IPS-18a (cell line): Measurements from ENCODE around the gene SLC35F4.

ENCODE experiments used
- H3K27ac ChIP-seq: one replicate; pipeline ENCODE4 v1.5.1; 2013; ENCODE audit warnings: low read length
- H3K27me3 ChIP-seq: one replicate; pipeline ENCODE4 v1.6.1; 2013; ENCODE audit warnings: mild to moderate bottlenecking, low read length; ENCODE audit not compliant: control insufficient read depth, insufficient read depth
- H3K36me3 ChIP-seq: one replicate; pipeline ENCODE4 v1.6.1; 2013; ENCODE audit warnings: low read depth, low read length; ENCODE audit not compliant: control insufficient read depth
- H3K4me1 ChIP-seq: one replicate; pipeline ENCODE4 v1.6.1; 2013; ENCODE audit warnings: low read depth, low read length; ENCODE audit not compliant: control insufficient read depth
- H3K4me3 ChIP-seq: one replicate; pipeline ENCODE4 v1.5.1; 2013; ENCODE audit warnings: low read length
- H3K9ac ChIP-seq: one replicate; pipeline ENCODE4 v1.6.1; 2013; ENCODE audit warnings: mild to moderate bottlenecking, low read length, moderate library complexity
- H3K9me3 ChIP-seq: one replicate; pipeline ENCODE4 v1.6.1; 2013; ENCODE audit warnings: low read depth, low read length; ENCODE audit not compliant: control insufficient read depth

The SLC35F4 gene

GRCh38 chr14:57865403-57866198 lies at the start of gene SLC35F4:
SLC35F4 (minus strand) TSS chr14:57866092.
- Histone ChIP-seq H3K27ac (no peak within 1 kb of the TSS), H3K9me3 (no peaks in the 10 kb centered on the region), H3K36me3 (no peaks in the 10 kb centered on the region), H3K27me3 (peaks cover 41% of the 10 kb centered on the region), H3K9ac (no peak within 1 kb of the TSS), H3K4me3 (peak within 1 kb of the TSS; percentile 61), H3K4me1 (peaks cover 3% of the 10 kb centered on the region)

- no peak overlapping the region for H3K9ac ChIP-seq
- no peak overlapping the region for H3K27ac ChIP-seq
- no peaks in the 10 kb centered on the region for H3K9me3 ChIP-seq
- no peaks in the 10 kb centered on the region for H3K27me3 ChIP-seq
- no peak overlapping the region for H3K4me3 ChIP-seq
- no peaks in the 10 kb centered on the region for H3K36me3 ChIP-seq
- no peaks in the 10 kb centered on the region for H3K4me1 ChIP-seq
These were observed 43.7 kb upstream of the SLC35F4 start for GRCh38 chr14:57909626-57910025.

GRCh38 chr14:57903954-57904353 lies 38.1 kb upstream of the SLC35F4 start:
- Histone ChIP-seq H3K27me3 (no peaks in the 10 kb centered on the region), H3K4me3 (no peak overlapping the region), H3K4me1 (no peaks in the 10 kb centered on the region), H3K27ac (no peak overlapping the region), H3K36me3 (no peaks in the 10 kb centered on the region), H3K9ac (no peak overlapping the region), H3K9me3 (no peaks in the 10 kb centered on the region)

GRCh38 chr14:57898837-57899572 lies 33.1 kb upstream of the SLC35F4 start:
- Histone ChIP-seq H3K9ac (no peak overlapping the region), H3K9me3 (no peaks in the 10 kb centered on the region), H3K4me3 (no peak overlapping the region), H3K27ac (no peak overlapping the region), H3K27me3 (no peaks in the 10 kb centered on the region), H3K36me3 (no peaks in the 10 kb centered on the region), H3K4me1 (no peaks in the 10 kb centered on the region)

GRCh38 chr14:57897144-57897748 lies 31.4 kb upstream of the SLC35F4 start:
- Histone ChIP-seq H3K9me3 (no peaks in the 10 kb centered on the region), H3K4me3 (no peak overlapping the region), H3K36me3 (no peaks in the 10 kb centered on the region), H3K4me1 (no peaks in the 10 kb centered on the region), H3K27me3 (no peaks in the 10 kb centered on the region), H3K9ac (no peak overlapping the region), H3K27ac (no peak overlapping the region)

GRCh38 chr14:57889245-57889644 lies 23.4 kb upstream of the SLC35F4 start:
- Histone ChIP-seq H3K27ac (no peak overlapping the region), H3K36me3 (no peaks in the 10 kb centered on the region), H3K9ac (no peak overlapping the region), H3K9me3 (no peaks in the 10 kb centered on the region), H3K4me1 (no peaks in the 10 kb centered on the region), H3K4me3 (no peak overlapping the region), H3K27me3 (no peaks in the 10 kb centered on the region)

- no peaks in the 10 kb centered on the region for H3K27me3 ChIP-seq
- H3K9me3 ChIP-seq: no peaks in the 10 kb centered on the region
- H3K36me3 ChIP-seq: no peaks in the 10 kb centered on the region
- H3K9ac ChIP-seq: no peak overlapping the region
- peaks cover 6% of the 10 kb centered on the region for H3K4me1 ChIP-seq
- H3K27ac ChIP-seq: no peak overlapping the region
- H3K4me3 ChIP-seq: no peak overlapping the region
These were observed 18.3 kb upstream of the SLC35F4 start for GRCh38 chr14:57884175-57884574.

- Histone ChIP-seq H3K4me1 (peaks cover 6% of the 10 kb centered on the region), H3K36me3 (no peaks in the 10 kb centered on the region), H3K9me3 (no peaks in the 10 kb centered on the region), H3K9ac (no peak overlapping the region), H3K27me3 (no peaks in the 10 kb centered on the region), H3K27ac (no peak overlapping the region), H3K4me3 (no peak overlapping the region)
These were observed 17.2 kb upstream of the SLC35F4 start for GRCh38 chr14:57883061-57883460.

- H3K27ac ChIP-seq: no peak overlapping the region
- no peaks in the 10 kb centered on the region for H3K9me3 ChIP-seq
These were observed 13.6 kb upstream of the SLC35F4 start for GRCh38 chr14:57879516-57879915.

GRCh38 chr14:57875985-57876384 lies 10.1 kb upstream of the SLC35F4 start:
- Histone ChIP-seq H3K36me3 (no peaks in the 10 kb centered on the region), H3K4me1 (peaks cover 11% of the 10 kb centered on the region), H3K9ac (no peak overlapping the region), H3K9me3 (no peaks in the 10 kb centered on the region), H3K27ac (no peak overlapping the region), H3K27me3 (no peaks in the 10 kb centered on the region), H3K4me3 (no peak overlapping the region)

More at GRCh38 chr14:57879516-57879915, 13.6 kb upstream of the SLC35F4 start:
- H3K4me1 ChIP-seq: peaks cover 6% of the 10 kb centered on the region
- H3K36me3 ChIP-seq: no peaks in the 10 kb centered on the region
- H3K4me3 ChIP-seq: no peak overlapping the region
- no peaks in the 10 kb centered on the region for H3K27me3 ChIP-seq
- no peak overlapping the region for H3K9ac ChIP-seq

GRCh38 chr14:57875296-57875695 lies 9.4 kb upstream of the SLC35F4 start:
- H3K4me1 ChIP-seq: peaks cover 11% of the 10 kb centered on the region
- H3K36me3 ChIP-seq: no peaks in the 10 kb centered on the region
- H3K9ac ChIP-seq: no peak overlapping the region
- no peak overlapping the region for H3K27ac ChIP-seq
- no peaks in the 10 kb centered on the region for H3K27me3 ChIP-seq
- no peak overlapping the region for H3K4me3 ChIP-seq
- no peaks in the 10 kb centered on the region for H3K9me3 ChIP-seq
